ENCODE data around the gene TVP23B.
"Not testable (repeated sequence)": the region's sequence is repeated elsewhere in the genome, so short reads cannot be mapped to it uniquely, and the experiment has no call there.

The TVP23B gene

DNA sequence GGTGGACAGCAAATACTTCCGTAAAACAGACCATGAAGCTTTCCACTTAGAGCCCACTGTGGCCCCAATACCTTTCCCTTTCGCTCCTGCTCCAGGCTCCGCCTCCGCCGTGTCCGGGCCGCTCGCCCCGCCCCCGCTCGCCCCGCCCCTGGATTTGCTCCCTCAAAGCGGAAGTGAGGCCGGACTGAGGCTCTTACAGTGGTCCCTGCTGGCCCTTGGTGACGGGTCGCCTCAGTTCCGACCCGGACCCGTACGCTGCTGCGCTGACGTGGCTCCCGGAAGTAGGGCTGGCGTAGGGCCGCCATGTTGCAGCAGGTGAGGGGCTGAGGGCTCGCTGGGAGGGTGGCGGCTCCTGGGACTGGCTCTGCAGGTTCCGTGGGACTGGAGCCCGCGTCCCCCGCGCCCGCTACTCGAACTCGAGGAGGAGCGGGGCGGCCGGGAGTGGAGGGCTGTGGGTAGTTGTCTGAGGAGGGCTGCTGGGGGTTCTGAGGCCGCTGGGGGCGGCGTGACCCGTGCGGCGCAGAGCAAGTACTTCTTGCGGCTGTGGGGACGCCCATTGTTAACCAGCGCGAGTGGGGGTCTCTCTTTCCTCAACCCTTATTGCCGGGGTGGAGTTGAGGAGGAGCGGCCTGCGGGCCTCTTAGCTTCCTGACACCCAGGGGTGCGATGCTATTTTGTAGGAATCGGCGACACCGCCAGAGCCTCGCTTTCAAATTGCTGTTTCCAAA, at the start of gene TVP23B:
TVP23B (plus strand) TSS at position 193 of the 728 bp plus-strand sequence; CDS start at position 304, 111 bp downstream.
- peak; percentile 94 for DNase-seq

DNA sequence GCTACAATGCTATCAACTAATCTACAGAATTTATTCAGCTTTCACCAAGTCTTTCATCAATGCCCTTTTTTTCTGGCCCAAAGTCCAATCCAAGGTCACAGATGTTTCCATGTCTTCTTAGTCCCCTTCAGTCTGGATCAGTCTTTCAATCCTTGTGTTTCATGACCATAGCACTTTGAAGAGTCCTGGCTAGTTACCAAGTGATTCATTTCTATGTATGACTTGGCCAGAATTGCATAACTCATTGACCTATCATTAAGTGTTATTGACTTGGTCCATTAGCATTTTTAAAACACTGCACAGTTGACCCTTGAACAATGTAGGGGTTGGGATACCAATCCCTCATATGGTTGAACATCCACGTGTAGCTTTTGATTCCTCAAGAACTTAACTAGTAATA, 48.5 kb upstream of the TVP23B start:
- not testable (repeated sequence) for DNase-seq

DNA sequence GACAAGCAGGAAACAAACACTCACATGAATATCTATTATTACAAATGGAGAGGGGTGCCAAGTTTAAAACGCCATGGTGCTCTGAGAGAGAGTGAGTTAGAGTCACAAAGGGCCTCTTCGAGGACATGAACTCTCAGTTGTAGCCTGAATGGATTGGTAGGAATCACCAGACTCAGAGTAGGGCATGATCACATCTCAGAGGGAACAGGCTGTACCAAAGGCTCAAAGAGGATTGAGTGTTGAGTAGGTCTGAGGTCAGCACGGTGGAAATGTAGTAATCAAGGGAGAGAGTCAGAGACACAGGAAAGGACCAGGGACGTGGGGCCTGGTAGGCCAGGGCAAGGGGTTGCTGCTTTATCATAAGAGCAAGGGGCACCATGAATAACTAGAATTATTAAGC, 47.6 kb upstream of the TVP23B start:
- DNase-seq = not testable (repeated sequence)

DNA sequence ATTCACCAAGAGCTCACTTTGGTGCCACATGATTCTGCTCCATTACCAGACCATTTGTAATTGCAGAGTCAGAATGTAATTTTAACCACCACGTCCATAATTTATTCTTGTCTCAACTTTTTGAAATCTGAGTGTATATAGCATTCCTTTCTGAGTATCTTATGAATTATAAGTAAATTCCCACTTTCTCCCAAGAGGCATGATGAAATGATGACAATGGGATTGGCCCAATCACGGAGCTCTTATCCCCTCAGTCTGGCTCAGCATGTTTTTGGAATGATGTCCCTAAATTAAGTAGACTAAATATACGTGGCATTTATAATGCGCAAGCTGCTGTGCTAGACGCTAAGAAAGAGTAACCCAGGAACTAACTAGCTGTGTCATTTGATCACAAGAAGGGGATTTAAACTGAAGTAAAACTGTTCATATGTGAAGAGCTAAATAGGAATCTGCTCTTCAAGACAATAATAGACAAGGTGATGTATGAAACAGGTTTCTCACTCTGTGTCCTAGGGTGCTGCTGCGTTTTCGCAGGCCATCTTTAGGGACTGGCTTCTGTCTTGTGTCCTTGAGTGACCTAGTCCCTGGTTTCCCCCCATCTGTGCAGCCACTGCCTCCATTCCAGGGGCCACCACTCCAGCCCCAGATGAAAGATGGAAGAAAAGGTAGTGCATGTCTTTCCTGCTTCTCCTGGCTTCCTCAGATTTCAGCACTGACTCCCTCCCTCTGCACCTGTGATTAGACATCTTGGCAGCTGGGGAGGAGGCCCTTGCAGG, 41.2 kb upstream of the TVP23B start:
- not testable (repeated sequence) for DNase-seq

DNA sequence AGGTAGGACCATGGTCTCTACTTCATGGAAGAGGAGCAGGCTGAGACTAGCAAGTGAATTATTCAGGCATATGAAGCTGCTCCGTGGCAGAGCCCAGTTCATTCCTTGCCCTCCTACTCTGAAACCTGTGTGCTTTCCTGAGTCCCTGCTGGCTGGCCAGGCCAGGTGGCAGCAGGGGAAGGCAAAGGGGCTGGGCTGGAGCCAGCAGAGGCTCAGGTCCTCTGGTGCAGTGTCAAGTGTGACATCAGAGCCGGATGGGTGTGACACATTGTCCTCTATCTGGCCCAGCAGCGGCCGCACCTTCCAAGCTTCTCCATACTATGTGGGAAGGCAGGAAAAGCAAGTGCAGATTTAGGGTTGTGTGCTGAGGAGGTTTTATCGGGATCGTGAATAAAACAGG, 39.8 kb upstream of the TVP23B start:
- DNase-seq = not testable (repeated sequence)

DNA sequence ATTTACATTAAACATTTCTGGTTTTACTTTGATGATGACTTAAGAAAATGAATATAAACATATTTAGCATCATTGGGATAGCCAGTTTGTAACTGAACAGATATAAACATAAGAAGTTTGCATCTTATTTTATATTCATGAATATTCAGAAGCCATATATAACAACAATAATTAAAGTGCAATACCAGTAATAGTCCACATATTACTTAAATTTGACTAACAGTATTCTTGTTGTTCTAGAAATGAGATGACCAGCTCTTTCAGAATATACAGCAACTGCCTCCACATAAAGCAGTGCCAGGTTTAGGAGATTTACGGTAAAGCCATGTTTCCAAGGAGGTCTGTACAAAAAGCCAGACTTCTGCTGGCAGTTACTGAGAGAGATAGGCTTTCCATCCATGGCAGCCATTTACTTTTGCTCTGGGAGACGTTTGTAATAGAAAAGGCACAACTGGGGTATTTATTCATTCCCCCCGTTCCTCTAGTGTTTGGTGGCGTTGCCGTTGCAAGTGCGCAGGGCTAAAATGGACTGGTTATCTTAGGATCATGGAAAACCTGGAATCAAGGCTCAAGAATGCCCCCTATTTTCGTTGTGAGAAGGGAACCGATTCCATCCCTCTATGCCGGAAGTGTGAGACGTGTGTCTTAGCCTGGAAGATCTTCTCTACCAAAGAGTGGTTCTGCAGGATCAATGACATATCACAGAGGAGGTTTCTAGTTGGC, 37.1 kb upstream of the TVP23B start, which contains the start of gene FBXW10:
FBXW10 (plus strand) TSS at position 356 of the 723 bp plus-strand sequence; CDS start at position 547, 191 bp downstream.
- DNase-seq = not testable (repeated sequence)

DNA sequence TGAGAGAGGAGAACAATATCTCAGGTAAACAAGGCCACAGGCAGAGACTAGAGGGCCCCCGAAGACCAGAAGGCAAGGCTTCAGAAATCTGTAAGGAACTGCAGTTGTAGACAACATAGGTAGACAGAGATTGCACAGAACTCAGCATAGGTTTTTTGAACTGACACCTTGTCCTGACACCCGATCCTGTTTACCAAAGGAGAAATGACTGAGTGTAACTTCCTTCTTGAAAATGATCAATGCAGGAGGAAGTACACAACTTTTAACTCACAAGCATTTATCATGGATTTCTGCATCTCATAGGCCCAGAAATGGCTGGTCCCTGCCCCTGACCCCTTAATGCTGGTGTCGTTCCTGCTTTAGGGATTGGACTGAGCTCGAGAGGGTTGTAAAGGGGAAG, 36.3 kb upstream of the TVP23B start:
- not testable (repeated sequence) for DNase-seq

DNA sequence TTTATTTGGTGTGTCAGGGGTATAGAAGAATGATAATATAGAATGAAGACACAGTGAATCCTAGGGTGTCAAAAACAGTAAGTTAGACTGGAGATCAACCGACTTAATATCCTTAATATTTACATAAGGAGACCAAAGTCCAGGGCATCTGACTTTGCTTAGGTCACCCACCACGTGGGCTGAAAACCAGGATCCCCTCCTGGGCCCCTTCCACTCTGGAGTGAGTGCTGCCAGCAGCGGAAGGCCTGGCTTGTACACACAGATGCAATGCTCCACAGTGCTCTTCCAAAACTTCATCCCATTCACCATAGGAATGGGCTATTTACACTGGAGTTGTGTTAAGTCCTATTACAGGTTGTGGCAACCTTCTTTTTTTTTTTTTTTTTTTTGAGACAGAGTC, 34.4 kb upstream of the TVP23B start:
- DNase-seq = not testable (repeated sequence)

DNA sequence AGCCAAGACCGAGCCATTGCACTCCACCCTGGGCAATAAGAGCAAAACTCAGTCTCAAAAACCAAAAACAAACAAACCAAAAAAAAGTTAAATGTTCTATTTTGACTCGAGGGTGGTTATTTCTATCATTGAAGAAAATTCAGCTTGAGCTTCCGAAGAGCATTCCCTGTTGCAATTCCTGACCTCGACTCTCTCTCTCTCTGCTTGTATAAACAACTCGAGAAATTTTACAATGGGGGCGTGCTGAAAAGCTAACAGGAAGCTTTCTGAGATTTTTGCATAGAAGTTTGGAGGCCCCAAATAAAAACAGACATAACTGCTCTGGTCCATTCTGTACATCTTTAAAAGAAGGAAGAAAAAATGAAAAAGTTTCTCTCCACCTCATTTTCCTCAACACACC, 33.5 kb upstream of the TVP23B start:
- DNase-seq = not testable (repeated sequence)

DNA sequence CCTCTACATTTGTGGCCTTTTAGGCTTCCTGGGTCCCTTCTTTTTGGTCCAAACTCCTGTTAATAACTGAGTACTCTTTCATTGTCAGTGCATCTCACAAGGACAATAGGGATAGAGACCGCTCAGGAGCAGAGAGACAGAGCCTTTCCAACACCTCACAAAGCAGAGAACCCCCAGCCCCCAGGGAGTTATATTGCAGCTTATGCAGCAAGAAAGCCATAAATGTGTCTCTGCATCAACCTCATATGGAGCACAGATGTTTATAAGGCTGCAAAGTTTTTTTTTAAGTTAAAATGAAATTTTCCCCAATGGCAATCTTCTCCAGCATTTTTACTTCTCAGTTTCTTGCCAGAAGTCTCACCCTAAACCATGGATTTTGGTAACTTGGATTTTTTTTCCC, 30.7 kb upstream of the TVP23B start:
- not testable (repeated sequence) for DNase-seq

DNA sequence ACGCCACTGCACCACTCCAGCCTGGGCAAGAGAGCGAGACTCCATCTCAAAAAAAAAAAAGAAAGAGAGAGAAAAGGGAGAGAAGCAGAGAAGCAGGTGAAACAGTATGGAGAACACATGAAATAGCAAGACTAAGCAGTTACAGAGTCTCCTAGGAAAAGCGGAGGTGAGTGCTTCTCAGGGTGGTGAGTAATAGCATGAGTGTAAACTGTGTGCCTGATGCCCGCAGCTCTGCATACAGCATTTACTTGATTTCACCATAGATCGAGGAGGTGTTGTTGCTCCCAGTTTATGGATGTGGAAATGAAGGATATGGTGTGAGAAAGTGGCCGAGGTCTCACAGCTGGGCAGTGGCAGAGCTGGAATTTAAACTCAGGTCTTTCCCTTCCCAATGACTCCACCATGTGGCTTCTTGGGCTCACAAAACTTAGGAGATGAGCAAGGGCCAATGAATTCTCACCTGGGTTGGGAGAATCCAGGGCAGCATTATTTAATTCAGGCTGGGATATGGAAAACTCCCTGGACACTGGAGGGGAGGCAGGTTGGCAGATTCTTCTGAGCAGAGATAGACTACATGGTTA, 27.1 kb upstream of the TVP23B start:
- not testable (repeated sequence) for DNase-seq

DNA sequence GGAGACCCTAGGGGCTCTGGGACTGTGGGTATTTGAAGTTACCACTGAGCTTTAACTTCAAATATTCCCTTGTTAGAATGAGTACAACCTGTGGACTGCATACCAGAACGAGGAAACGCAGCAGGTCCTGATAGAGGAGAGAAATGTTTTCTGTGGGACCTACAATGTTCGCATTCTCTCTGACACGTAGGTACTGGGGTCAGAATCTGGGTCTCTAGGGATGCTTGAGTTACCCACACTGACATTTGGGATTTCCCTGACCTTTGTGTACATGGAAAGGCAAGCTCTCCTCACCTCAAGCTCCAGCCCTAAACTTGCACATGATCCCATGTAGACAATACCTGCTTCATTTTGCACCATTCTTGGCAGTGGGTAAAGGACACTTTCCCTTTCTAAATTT, 25.0 kb upstream of the TVP23B start:
- not testable (repeated sequence) for DNase-seq

DNA sequence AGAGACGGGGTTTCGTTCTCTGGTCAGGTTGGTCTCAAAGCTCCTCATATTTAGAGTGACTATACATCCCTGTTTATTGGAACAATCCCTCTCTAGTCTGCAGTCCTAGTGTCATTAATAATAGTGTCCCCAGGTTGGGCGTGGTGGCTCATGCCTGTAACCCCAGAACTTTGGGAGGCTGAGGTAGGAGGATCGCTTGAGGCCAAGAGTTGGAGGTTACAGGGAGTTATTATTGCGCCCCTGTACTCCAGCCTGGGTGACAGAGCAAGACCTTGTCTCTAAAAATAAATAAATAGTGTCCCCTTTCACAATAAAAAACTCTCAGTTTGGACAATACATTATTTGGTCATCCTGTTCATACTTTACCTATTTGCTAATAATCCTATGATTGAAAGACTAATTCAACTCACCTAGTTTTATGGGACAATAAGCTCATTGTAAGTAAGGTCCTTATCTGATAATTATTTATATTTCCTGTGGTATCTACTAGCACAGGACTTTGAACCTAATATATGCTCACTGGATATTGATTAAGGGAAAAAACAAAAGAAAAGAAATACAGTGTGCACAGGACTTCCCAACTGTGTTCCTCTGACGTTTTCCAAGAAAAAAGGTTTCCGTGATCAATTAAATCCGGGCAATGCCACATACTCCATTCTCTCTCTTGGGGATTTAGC, 23.5 kb upstream of the TVP23B start:
- DNase-seq = not testable (repeated sequence)

DNA sequence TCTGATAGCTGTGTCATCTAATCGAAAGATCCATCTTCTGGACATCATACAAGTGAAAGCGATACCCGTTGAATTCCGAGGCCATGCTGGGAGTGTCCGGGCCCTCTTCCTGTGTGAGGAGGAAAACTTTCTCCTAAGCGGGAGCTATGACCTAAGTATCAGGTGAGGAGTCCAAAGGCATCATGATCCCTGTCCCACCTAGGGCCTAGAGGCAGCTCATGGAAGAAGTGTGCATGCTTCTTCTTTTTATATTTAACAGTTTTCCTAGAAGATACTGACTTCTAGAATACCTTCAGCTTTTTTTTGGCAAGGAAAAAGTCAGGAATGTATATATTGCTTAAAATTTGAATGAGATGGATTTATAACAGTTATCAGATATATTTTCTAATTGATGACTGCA, 22.6 kb upstream of the TVP23B start:
- DNase-seq = not testable (repeated sequence)

DNA sequence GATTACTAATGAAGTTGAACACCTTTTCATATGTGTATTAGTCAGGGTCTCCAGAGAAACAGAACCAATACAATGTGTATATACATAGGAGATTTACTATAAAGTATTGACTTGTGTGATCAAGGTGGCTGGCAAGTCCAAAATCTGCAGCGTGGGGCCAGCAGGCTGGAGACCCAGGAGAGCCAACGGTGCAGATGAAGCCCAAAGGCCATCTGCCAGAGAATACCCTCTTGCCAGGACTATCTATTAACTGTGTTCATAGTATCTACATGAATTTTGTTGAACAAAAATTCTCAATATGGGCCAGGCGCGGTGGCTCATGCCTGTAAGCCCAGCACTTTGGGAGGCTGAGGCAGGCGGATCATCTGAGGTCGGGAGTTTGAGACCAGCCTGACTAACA, 20.8 kb upstream of the TVP23B start:
- not testable (repeated sequence) for DNase-seq

DNA sequence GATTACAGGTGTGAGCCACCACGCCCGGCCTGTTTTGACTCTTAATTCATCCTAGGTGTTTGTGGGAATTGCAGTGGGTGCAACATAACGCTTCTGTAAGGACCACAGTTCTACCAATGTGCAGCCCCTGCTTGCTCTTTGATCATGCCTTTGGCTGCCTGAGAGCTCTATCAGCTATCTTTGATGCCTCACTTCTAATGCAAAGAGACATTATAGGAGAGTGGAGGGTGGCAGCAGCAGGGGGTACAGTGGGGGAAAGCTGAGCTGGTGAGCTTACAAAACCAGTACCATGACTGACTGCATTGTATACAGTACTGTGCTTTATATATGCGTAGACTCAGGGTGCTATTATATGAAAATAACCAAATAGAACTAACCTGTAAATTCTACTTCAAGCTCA, 10.4 kb upstream of the TVP23B start:
- DNase-seq = not testable (repeated sequence)

DNA sequence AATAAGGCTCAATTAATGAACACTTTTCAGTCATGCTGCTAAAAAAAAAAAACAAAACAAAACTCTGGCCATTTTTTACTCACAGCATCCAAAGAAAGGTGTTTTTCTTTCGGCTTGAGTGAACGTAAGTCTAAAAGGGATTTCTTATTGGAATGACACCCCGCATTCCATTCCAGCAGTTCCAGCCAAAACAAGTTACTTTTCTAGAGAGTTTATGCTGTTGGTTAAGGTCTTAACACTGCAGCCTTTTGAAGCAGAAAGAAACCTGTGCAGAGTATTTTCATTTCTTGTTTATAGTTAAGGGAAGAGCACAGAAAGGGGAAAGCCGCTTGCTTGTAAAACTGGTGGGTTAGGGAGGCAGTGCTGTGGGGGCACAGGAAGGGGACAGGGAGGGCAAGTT, 9.9 kb upstream of the TVP23B start:
- DNase-seq = not testable (repeated sequence)

DNA sequence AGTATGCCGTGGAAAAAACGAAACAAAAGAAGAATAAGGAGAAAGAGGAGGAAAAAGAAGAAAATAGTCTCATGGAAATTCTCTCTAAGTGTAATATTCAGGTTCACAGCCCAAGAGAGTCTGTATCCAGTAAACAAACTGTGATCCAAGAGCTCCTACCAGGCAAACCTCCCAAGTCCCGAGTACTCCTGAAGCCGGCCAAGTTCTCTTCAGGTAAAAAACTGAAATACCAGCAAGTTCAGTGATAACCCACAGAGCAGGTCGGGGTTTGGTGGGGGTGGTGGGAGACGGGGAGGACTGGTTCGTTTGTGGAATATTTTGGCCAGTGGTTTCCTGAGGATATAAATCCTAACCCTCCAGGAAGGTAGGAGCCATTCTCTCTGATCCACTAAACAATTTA, 8.5 kb upstream of the TVP23B start:
- no peak for DNase-seq

DNA sequence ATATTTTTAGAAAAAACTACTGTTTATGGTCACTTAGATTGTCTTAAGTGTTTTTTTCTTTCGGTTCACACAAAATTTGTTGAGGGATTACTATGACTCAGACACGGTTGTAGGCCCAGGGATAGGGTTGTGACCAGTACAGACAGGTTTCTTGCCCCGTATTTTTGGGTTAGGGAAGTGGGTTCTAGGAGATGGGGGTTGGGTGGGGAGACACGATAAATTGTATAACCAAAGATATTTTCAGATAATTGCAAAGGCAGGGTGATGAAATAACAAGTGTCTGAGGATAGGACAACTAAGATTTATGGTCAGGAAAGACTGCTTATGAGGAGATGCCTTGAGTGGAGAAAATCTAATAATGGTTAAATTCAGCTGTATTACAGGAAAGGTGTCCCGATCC, 822 bp downstream of the TVP23B start:
- DNase-seq = not testable (repeated sequence)

DNA sequence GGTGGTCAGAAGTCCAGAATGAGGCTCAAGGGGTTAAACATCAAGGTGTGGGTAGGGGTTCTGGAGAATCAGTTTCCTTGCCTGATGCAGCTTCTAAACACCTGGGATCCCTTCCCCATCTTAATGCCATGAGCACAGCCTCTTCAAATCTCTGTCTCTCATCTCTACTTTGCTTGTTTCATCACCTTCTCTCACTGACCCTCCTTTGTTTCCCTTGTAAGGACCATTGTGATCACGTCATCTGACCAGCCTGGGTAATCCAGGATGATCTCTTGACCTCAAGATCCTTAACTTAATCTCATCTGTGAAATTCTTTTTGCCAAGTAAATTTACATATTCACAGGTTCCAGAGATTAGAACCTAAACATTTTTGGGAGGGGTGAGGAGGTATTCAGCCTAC, 5.0 kb downstream of the TVP23B start:
- not testable (repeated sequence) for DNase-seq

DNA sequence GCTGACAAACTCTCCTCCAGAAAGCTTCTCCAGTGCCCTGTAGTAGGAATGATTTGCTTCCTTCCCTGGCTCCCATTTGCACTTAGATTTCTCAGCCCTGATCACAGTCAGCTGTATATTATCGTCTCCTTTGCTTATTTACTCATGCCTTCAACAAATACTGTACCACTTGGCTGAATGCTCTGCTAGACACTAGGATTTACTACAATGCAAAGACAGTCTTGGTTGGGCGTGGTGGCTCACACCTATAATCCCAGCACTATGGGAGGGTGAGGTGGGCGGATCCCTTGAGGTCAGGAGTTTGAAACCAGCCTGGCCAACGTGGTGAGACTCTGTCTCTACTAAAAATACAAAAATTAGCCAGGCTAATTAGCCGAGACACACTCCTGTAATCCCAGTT, 5.9 kb downstream of the TVP23B start:
- not testable (repeated sequence) for DNase-seq

DNA sequence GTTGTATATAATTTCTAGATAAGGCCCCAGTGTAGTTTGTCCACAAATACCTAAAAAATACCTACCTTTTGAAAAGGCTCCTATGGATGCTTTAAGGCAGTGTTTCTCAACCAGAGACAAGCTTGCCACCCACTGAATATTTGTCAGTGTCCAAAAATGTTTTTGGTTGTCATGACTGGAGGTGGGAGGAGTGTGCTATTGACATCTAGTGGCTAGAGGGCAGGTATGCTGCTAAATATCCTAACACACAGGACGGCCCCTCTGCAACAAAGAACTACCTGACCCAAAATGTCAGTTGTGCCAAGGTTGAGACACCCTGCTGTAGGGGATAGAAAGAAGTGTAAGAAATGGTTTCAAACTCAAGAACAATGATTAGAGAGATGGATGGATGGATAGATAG, 10.4 kb downstream of the TVP23B start:
- not testable (repeated sequence) for DNase-seq

Data from activated CD4-positive, alpha-beta T cell treated with anti-CD3 and anti-CD28 coated beads for 4 hours (primary cell).